Prostate gland (tissue), 2 donors: ENCODE data around the gene SYDE1. TPM values are rescaled to one million over a fixed set of nuclear protein-coding genes. Genes with fewer than 3 reads are reported as not detected.
"Not testable (repeated sequence)": the region's sequence is repeated elsewhere in the genome, so short reads cannot be mapped to it uniquely, and the experiment has no call there.

Experiments
- DNase-seq: peaks from one replicate; pipeline ENCODE4 v3.0.0-alpha.2; 2019; ENCODE audit warnings: low spot score
- H3K27ac ChIP-seq, 2 donors: fragments of 200-600 bp; sonication (generic); 2 replicates each; pipeline ENCODE4 v1.5.1; 2017 to 2019
- H3K27me3 ChIP-seq: fragments of 200-600 bp; sonication (generic); replicated peaks from 2 replicates; pipeline ENCODE4 v1.5.1; 2019; ENCODE audit not compliant: insufficient read depth
- H3K36me3 ChIP-seq, 2 donors: fragments of 200-600 bp; sonication (generic); 1 replicate in 1 of 2; 2 replicates in 1 of 2; pipeline versions ENCODE4 v1.5.1 to v1.8.1; 2017 to 2019
- H3K4me1 ChIP-seq: fragments of 200-600 bp; sonication (generic); replicated peaks from 2 replicates; pipeline ENCODE4 v1.5.1; 2019
- H3K4me3 ChIP-seq, 2 donors: fragments of 200-600 bp; sonication (generic); 2 replicates each; pipeline ENCODE4 v1.5.1; 2017 to 2019
- H3K9me3 ChIP-seq: fragments of 200-600 bp; sonication (generic); 2 replicates; pipeline ENCODE4 v1.5.1; 2017
- POLR2A ChIP-seq: fragments of 450-650 bp; IDR thresholded peaks from one replicate; pipeline ENCODE4 v1.6.1; 2016; ENCODE audit warnings: antibody characterized with exemption, mild to moderate bottlenecking
- POLR2AphosphoS5 ChIP-seq: sonication (generic); formaldehyde crosslinking; IDR thresholded peaks from one replicate; pipeline ENCODE4 v1.6.1; 2017; ENCODE audit warnings: antibody characterized with exemption
- WGBS: methylation state at CpG from one replicate; pipeline ENCODE4 v1.1.5; 2018; 5-methylcytosine and 5-hydroxymethylcytosine counted together
- intact Hi-C: fragments of 100-400 bp; cut with DNase I; formaldehyde crosslinking; loops from one replicate; pipeline ENCODE4 v1.14.2; 2022
- total RNA-seq, 2 donors: library from RNA; depleted of rRNA; stranded (reverse); fragments of >200 nt; gene quantifications; one replicate each; pipeline ENCODE4 v1.1.0, GENCODE V29; 2016
- TF ChIP-seq, protein P1 (sequence below), 4 experiments: fragments of 200-600 bp in 2 of 4; fragments of 450-650 bp in 2 of 4; sonication (generic) in 2 of 4; IDR thresholded peaks; 1 replicate in 3 of 4; 2 replicates in 1 of 4; pipeline ENCODE4 v1.5.1; 2016 to 2019; ENCODE audit warnings: antibody characterized with exemption in 4 of 4, mild to moderate bottlenecking in 2 of 4, moderate library complexity in 2 of 4

Gene SYDE1
- total RNA-seq, 2 donors from 2014 or later, result 12.2 to 30.4 TPM

DNA sequence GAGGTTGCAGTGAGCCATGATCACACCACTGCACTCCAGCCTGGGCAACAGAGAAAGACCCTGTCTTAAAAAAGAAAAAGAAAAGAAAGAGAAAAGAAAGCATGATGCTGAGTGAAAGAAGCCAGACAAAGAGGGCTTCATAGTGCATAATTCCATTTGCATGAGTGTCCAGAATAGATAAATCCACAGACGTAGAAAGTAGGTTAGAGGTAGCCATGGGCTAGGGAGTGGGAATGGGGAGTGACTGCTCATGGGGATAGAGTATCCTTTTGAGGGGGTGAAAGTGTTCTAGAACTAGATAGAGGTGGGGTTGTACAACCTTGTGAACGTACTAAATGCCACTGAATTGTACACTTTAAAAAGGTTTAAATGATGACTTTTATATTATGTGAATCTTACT is 32.8 kb upstream of the SYDE1 start:
- Histone ChIP-seq H3K36me3 (no peaks in the 10 kb centered on the region), H3K4me1 (no peaks in the 10 kb centered on the region), H3K4me3 (no peak overlapping the region), H3K27ac (no peak overlapping the region), H3K9me3 (no peaks in the 10 kb centered on the region), H3K27me3 (no peaks in the 10 kb centered on the region)
- intact Hi-C loops, result no loop called here
- WGBS, result 90% methylated on average over 2 of the region's 2 CpGs
- TF ChIP-seq POLR2A, result no peak
- TF ChIP-seq POLR2AphosphoS5, result no peak
- TF ChIP-seq, protein P1, sequence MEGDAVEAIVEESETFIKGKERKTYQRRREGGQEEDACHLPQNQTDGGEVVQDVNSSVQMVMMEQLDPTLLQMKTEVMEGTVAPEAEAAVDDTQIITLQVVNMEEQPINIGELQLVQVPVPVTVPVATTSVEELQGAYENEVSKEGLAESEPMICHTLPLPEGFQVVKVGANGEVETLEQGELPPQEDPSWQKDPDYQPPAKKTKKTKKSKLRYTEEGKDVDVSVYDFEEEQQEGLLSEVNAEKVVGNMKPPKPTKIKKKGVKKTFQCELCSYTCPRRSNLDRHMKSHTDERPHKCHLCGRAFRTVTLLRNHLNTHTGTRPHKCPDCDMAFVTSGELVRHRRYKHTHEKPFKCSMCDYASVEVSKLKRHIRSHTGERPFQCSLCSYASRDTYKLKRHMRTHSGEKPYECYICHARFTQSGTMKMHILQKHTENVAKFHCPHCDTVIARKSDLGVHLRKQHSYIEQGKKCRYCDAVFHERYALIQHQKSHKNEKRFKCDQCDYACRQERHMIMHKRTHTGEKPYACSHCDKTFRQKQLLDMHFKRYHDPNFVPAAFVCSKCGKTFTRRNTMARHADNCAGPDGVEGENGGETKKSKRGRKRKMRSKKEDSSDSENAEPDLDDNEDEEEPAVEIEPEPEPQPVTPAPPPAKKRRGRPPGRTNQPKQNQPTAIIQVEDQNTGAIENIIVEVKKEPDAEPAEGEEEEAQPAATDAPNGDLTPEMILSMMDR (IDR thresholded peaks at IDR 0.05), result no peak
- no peak for DNase-seq

DNA sequence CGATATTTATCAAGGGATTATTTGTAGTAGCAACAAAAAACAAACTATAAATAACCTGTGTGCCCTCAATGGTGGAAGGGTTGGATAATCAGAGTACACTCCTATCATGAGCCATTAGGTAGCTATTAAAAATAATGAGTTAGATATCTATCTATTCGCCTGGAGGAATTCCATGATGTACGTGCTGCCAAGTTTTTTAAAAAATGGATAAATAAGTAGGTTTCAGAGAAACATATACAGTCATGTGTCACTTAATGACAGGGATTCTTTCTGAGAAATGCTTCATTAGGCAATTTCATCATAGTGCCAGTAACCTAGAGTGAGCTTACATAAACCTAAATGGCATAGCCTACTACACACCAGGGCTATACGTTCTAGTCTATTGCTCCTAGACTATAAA is 31.4 kb upstream of the SYDE1 start:
- Histone ChIP-seq H3K36me3 (no peaks in the 10 kb centered on the region), H3K4me1 (no peaks in the 10 kb centered on the region), H3K9me3 (no peaks in the 10 kb centered on the region), H3K4me3 (no peak overlapping the region), H3K27me3 (no peaks in the 10 kb centered on the region), H3K27ac (no peak overlapping the region)
- WGBS, result 75% methylated on average over 4 of the region's 4 CpGs
- intact Hi-C loops, result no loop called here
- TF ChIP-seq POLR2A, result no peak
- DNase-seq, result no peak

DNA sequence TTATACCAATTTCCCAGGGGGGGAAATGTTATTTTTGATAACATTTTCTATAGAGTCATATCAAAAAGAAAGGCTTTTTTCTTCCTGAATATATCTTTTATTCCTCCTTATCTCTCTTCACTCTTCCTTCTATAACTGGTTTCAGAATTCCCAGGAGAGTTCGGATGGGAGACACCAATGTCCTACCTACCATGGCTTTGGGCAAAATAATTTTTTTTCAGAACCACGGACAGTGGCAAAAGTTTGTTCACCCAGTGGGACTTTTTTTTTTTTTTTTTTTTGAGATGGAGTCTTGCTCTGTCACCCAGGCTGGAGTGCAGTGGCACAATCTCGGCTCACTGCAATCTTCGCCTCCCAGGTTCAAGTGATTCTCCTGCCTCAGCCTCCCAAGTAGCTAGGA is 27.2 kb upstream of the SYDE1 start:
- H3K4me1 ChIP-seq, H3K27me3 ChIP-seq, H3K27ac ChIP-seq, H3K4me3 ChIP-seq, H3K9me3 ChIP-seq, DNase-seq, H3K36me3 ChIP-seq, intact Hi-C loops: not testable (repeated sequence)
- 60% methylated on average over 4 of the region's 4 CpGs for WGBS

DNA sequence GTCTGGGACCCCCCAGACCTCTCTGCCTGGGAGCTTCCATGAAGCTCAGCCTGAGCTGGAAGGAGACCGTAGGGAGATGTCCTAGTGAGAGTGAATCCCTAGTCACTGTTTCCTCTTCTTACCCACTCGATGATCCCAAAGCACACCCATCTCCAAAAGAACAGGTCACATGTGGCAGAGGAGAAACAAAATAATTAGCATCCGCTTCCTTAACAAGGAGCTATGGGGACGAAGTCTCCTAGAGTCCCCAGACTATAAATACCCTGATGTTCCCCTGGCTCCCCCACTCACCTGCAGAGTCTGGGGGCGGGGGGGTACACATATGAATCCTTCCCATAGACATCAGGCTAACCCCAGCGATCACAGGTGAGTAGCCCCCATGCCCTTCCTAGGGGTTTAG is 25.3 kb upstream of the SYDE1 start, which contains the start of gene OR1I1:
TSS of gene OR1I1 (plus strand) at position 301 of the 400 bp plus-strand sequence. CDS start 4,855 bp downstream, outside the sequence.
- no peak for DNase-seq
- TF ChIP-seq, protein P1 (IDR thresholded peaks at IDR 0.05), result no peak
- TF ChIP-seq POLR2AphosphoS5, result no peak
- TF ChIP-seq POLR2A, result no peak
- no peaks in the 10 kb centered on the region for H3K4me1 ChIP-seq
- no peaks in the 10 kb centered on the region for H3K9me3 ChIP-seq
- H3K27ac ChIP-seq, result no peak within 1 kb of the TSS
- no peaks in the 10 kb centered on the region for H3K27me3 ChIP-seq
- intact Hi-C loops, result no loop called here
- 62% methylated on average over 6 of the region's 6 CpGs for WGBS
- no peak within 1 kb of the TSS for H3K4me3 ChIP-seq
- no peaks in the 10 kb centered on the region for H3K36me3 ChIP-seq

DNA sequence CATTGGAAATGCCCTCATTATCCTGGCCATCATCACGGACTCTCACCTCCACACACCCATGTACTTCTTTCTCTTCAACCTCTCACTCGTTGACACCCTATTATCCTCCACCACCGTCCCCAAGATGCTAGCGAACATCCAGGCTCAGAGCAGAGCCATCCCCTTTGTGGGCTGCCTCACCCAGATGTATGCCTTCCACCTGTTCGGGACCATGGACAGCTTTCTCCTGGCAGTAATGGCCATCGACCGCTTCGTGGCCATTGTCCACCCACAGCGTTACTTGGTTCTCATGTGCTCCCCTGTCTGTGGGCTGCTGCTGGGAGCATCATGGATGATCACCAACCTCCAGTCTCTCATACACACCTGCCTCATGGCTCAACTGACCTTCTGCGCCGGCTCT is 20.0 kb upstream of the SYDE1 start:
- 80% methylated on average over 11 of the region's 11 CpGs for WGBS
- Histone ChIP-seq H3K4me1 (no peaks in the 10 kb centered on the region), H3K27ac (no peak overlapping the region), H3K27me3 (no peaks in the 10 kb centered on the region), H3K36me3 (no peaks in the 10 kb centered on the region), H3K9me3 (no peaks in the 10 kb centered on the region), H3K4me3 (no peak overlapping the region)
- DNase-seq, result no peak
- intact Hi-C loops, result no loop called here
- TF ChIP-seq, protein P1 (IDR thresholded peaks at IDR 0.05), result no peak
- TF ChIP-seq POLR2AphosphoS5 (no peak), POLR2A (no peak)

DNA sequence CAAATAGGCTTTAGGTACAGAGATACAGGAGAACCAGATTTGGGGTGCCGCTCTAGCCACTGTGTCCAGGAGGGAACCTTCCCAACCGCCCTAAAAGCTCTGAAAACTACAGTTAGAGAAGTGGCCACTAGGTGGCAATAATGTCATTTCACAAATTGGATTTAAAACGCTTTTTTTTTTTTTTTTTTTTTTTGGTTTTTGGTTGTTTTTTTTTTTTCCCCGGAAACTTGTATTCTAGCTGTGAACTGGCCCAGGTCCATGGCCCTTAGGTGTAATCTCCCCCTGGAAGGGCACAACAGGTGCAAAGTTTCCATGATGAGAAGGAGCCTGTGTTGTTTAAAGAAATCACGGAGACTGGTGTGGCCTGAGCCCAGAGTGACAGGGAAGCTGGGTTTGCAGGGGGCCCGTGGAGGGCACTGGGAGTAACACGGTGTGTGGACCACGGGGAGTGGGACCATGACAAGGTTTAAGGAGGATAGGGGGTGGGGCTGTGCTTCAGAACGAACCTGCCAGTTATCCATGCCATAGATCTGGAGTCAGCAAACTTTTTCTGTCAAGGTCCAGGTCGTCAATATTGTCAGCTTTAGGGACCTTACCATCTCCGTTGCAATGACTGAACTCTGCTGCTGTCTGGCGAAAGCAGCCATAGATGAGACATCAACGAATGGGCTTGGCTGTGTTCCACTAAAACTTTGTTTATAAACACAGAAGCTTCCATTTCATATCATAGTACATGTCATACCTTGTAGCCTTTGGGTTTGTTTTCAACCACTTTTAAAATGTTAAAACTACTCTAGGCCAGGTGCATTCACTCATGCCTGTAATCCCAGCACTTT is 15.1 kb upstream of the SYDE1 start:
- intact Hi-C loops, result loop anchor here (2.0 to 5.0 kb wide), 2 partner anchors 59 to 465 kb away; no protein-coding TSS in a partner anchor
- peak; percentile 59 for DNase-seq

More for the DNA sequence above, 15.1 kb upstream of the SYDE1 start:
- Histone ChIP-seq H3K27ac (no peak overlapping the region), H3K36me3 (no peaks in the 10 kb centered on the region), H3K4me1 (no peaks in the 10 kb centered on the region), H3K27me3 (no peaks in the 10 kb centered on the region), H3K4me3 (no peak overlapping the region), H3K9me3 (no peaks in the 10 kb centered on the region)
- TF ChIP-seq POLR2AphosphoS5 (no peak), POLR2A (no peak)
- TF ChIP-seq, protein P1 (IDR thresholded peaks at IDR 0.05), result peak; percentile 40 to 54 (median 51)
- 11% methylated on average over 13 of the region's 13 CpGs for WGBS
